Thyroid gland (tissue), 4 donors: Measurements from ENCODE around the gene PKP4. TPM values are rescaled to one million over a fixed set of nuclear protein-coding genes. Genes with fewer than 3 reads are reported as not detected.
"Not testable (repeated sequence)": the region's sequence is repeated elsewhere in the genome, so short reads cannot be mapped to it uniquely, and the experiment has no call there.

ENCODE experiments used
- DNase-seq, 2 donors: peaks; one replicate each; pipeline ENCODE4 v3.0.0-alpha.2; 2019
- H3K27ac ChIP-seq, 3 donors: fragments of 200-600 bp; sonication (generic); 1 replicate in 2 of 3; 2 replicates in 1 of 3; pipeline ENCODE4 v1.5.1; 2016 to 2019; ENCODE audit warnings: mild to moderate bottlenecking in 1 of 3, moderate library complexity in 1 of 3
- H3K27me3 ChIP-seq: fragments of 200-600 bp; sonication (generic); one replicate; pipeline ENCODE4 v1.5.1; 2019
- H3K36me3 ChIP-seq, 2 donors: fragments of 200-600 bp; sonication (generic); one replicate each; pipeline ENCODE4 v1.5.1; 2016 to 2019
- H3K4me1 ChIP-seq, 2 donors: fragments of 200-600 bp; sonication (generic); one replicate each; pipeline ENCODE4 v1.5.1; 2017 to 2019
- H3K4me3 ChIP-seq, 3 donors: fragments of 200-600 bp; sonication (generic); replicated peaks in 1 of 3; 1 replicate in 2 of 3; 2 replicates in 1 of 3; pipeline ENCODE4 v1.5.1; 2016; ENCODE audit warnings: mild to moderate bottlenecking in 1 of 3
- H3K9me3 ChIP-seq: fragments of 200-600 bp; sonication (generic); one replicate; pipeline ENCODE4 v1.5.1; 2017
- CTCF ChIP-seq, 6 experiments: fragments of 200-600 bp in 3 of 6; fragments of 450-650 bp in 3 of 6; sonication (generic) in 3 of 6; IDR thresholded peaks; one replicate each; pipeline ENCODE4 v1.5.1; 2016 to 2019; ENCODE audit warnings: antibody characterized with exemption in 6 of 6, mild to moderate bottlenecking in 2 of 6, inconsistent platforms in 1 of 6, moderate library complexity in 1 of 6
- POLR2A ChIP-seq, 2 donors: fragments of 450-650 bp; IDR thresholded peaks; one replicate each; pipeline ENCODE4 v1.6.1; 2017; ENCODE audit warnings: antibody characterized with exemption in 2 of 2, mild to moderate bottlenecking in 2 of 2, moderate library complexity in 1 of 2
- WGBS, 2 donors: methylation state at CpG; one replicate each; pipeline ENCODE4 v1.1.5; 2017; 5-methylcytosine and 5-hydroxymethylcytosine counted together
- intact Hi-C: fragments of 100-400 bp; cut with DNase I; formaldehyde crosslinking; loops from one replicate; pipeline ENCODE4 v1.15.1; 2023
- total RNA-seq, 4 donors: library from RNA; depleted of rRNA; stranded (reverse); fragments of >200 nt; gene quantifications; one replicate each; pipeline ENCODE4 v1.2.3, GENCODE V29; 2016

Gene PKP4
- total RNA-seq, 4 donors from 2014 or later = 117 to 155 (median 136) TPM

- intact Hi-C loops = no loop called here
- Histone ChIP-seq H3K27me3 (no peaks in the 10 kb centered on the region), H3K9me3 (no peaks in the 10 kb centered on the region), H3K27ac (no peak overlapping the region), H3K4me1 (no peaks in the 10 kb centered on the region), H3K36me3 (no peaks in the 10 kb centered on the region), H3K4me3 (no peak overlapping the region)
- DNase-seq = no peak
- TF ChIP-seq CTCF (IDR thresholded peaks at IDR 0.05) (no peak), POLR2A (IDR thresholded peaks at IDR 0.05) (no peak)
- WGBS, 2 donors = 87 to 92% methylated on average over 6 of the region's 6 CpGs
Observed at GRCh38 chr2:158699323-158699722, 242.6 kb downstream of the PKP4 start.

DNA sequence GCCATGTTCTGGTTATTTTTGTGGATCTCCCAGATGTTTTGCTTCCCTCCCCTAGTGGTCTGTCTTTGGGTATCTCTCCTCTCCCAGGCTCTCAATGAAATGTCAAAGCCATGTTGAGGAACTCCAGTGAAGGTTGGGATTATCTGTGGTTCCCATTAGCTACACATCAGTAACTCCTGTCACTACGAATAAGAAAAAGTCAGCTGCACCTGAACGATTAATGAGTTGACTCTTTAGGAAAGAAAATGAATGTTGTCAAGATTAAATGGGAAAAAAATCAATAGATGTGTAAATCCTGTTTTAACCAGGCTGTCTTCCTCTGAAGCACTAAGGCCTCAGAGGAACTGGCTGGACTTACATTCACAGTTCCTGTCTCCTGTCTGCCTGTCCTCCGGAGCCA lies 244.3 kb downstream of the PKP4 start:
- 68 to 70% methylated on average over 3 of the region's 3 CpGs for WGBS, 2 donors
- no peak for TF ChIP-seq CTCF (IDR thresholded peaks at IDR 0.05)
- no peak for TF ChIP-seq POLR2A (IDR thresholded peaks at IDR 0.05)
- no peaks in the 10 kb centered on the region for H3K27me3 ChIP-seq

GRCh38 chr2:158702740-158703139 lies 246.0 kb downstream of the PKP4 start:
- TF ChIP-seq POLR2A (IDR thresholded peaks at IDR 0.05) (no peak), CTCF (IDR thresholded peaks at IDR 0.05) (no peak)
- H3K27ac ChIP-seq = no peak overlapping the region
- 72 to 87% methylated on average over 9 of the region's 9 CpGs for WGBS, 2 donors
- no peak overlapping the region for H3K4me3 ChIP-seq
- H3K36me3 ChIP-seq = no peaks in the 10 kb centered on the region
- intact Hi-C loops = no loop called here
- no peaks in the 10 kb centered on the region for H3K4me1 ChIP-seq
- no peaks in the 10 kb centered on the region for H3K9me3 ChIP-seq
- no peaks in the 10 kb centered on the region for H3K27me3 ChIP-seq
- no peak for DNase-seq

More for the DNA sequence above, 244.3 kb downstream of the PKP4 start:
- Histone ChIP-seq H3K4me3 (no peak overlapping the region), H3K9me3 (no peaks in the 10 kb centered on the region), H3K36me3 (no peaks in the 10 kb centered on the region), H3K4me1 (no peaks in the 10 kb centered on the region), H3K27ac (no peak overlapping the region)
- no peak for DNase-seq
- intact Hi-C loops = no loop called here

GRCh38 chr2:158704724-158705465 lies 248.1 kb downstream of the PKP4 start:
- H3K27me3 ChIP-seq, H3K27ac ChIP-seq, H3K4me3 ChIP-seq, intact Hi-C loops, H3K36me3 ChIP-seq, H3K9me3 ChIP-seq, H3K4me1 ChIP-seq, DNase-seq: not testable (repeated sequence)
- 94 to 95% methylated on average over 8 of the region's 8 CpGs for WGBS, 2 donors

DNA sequence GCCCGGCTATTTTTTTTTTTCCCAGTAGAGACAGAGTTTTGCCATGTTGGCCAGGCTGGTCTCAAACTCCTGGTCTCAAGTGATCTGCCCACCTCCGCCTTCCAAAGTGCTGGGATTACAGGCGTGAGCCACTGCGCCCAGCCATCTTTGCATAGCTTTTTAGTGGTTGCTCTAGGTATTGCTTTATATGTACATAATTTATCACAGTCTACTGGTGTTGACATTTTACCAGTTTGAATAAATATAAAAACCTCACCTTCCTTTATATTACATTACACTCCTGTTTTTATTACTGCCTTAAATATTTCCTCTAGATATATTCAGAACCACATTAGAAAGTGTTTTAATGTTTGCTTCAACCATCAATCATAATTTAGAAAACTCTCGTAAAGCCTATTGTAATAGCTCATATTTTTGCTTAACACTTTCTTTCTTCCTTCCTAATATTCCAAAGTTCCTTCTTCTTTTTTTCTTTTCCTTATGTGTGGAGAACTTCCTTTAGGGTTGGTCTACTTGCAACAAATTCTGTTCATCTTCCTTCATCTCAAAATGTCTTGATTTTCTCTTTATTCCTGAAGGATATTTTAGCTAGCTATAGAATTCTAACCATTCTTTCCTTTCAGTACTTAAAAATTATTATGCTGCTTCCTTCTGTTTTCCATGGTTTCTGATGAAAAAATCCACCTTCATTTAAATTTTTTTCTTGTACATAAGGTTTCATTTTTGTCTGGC lies 256.2 kb downstream of the PKP4 start:
- Histone ChIP-seq H3K4me3 (no peak overlapping the region), H3K27me3 (no peaks in the 10 kb centered on the region), H3K4me1 (peaks cover 17 to 19% of the 10 kb centered on the region in 2 donors), H3K9me3 (no peaks in the 10 kb centered on the region), H3K36me3 (no peaks in the 10 kb centered on the region), H3K27ac (no peak overlapping the region)
- 96 to 97% methylated on average over 5 of the region's 5 CpGs for WGBS, 2 donors
- DNase-seq = no peak
- no peak for TF ChIP-seq POLR2A (IDR thresholded peaks at IDR 0.05)
- TF ChIP-seq CTCF (IDR thresholded peaks at IDR 0.05) = no peak
- intact Hi-C loops = no loop called here
